Neutrophil (primary cell): ENCODE measurements around the gene IPO9.
"Not testable (repeated sequence)": the region's sequence is repeated elsewhere in the genome, so short reads cannot be mapped to it uniquely, and the experiment has no call there.

Source experiments
- H3K27ac ChIP-seq: fragments of 200-600 bp; sonication (generic); 2 replicates; pipeline ENCODE4 v1.5.1; 2016; ENCODE audit warnings: mild to moderate bottlenecking, moderate library complexity
- H3K27me3 ChIP-seq: fragments of 200-600 bp; sonication (generic); 2 replicates; pipeline ENCODE4 v1.6.0; 2016; ENCODE audit warnings: mild to moderate bottlenecking
- H3K36me3 ChIP-seq: fragments of 200-600 bp; sonication (generic); 2 replicates; pipeline ENCODE4 v1.5.1; 2017
- H3K4me1 ChIP-seq, 2 experiments: fragments of 200-600 bp in 1 of 2; sonication (generic) in 1 of 2; 1 replicate in 1 of 2; 2 replicates in 1 of 2; pipeline versions ENCODE4 v1.5.1 to v1.6.1; 2013 to 2016; ENCODE audit warnings: low read depth in 1 of 2, low read length in 1 of 2, mild to moderate bottlenecking in 1 of 2, moderate library complexity in 1 of 2; ENCODE audit not compliant: control insufficient read depth in 1 of 2, insufficient read depth in 1 of 2
- H3K4me3 ChIP-seq, 2 experiments: fragments of 200-600 bp in 1 of 2; sonication (generic) in 1 of 2; 1 replicate in 1 of 2; 2 replicates in 1 of 2; pipeline ENCODE4 v1.5.1; 2013 to 2016; ENCODE audit warnings: low read depth in 1 of 2, low read length in 1 of 2, mild to moderate bottlenecking in 1 of 2, moderate library complexity in 1 of 2
- H3K9me3 ChIP-seq: fragments of 200-600 bp; sonication (generic); 2 replicates; pipeline ENCODE4 v1.5.1; 2016
- CTCF ChIP-seq: fragments of 200-600 bp; sonication (generic); IDR thresholded peaks from 2 replicates; pipeline ENCODE4 v1.5.1; 2016; ENCODE audit warnings: antibody characterized with exemption

IPO9 gene

GRCh38 chr1:201898240-201898894 lies 69.4 kb downstream of the IPO9 start:
- peaks cover 8% of the 10 kb centered on the region for H3K27me3 ChIP-seq
- H3K36me3 ChIP-seq: no peaks in the 10 kb centered on the region
- no peak overlapping the region for H3K27ac ChIP-seq
- no peaks in the 10 kb centered on the region for H3K9me3 ChIP-seq
- H3K4me3 ChIP-seq: no peak overlapping the region
- no peak for TF ChIP-seq CTCF
- H3K4me1 ChIP-seq: peaks cover 3 to 5% of the 10 kb centered on the region in 2 experiments

GRCh38 chr1:201898992-201899391 lies 70.0 kb downstream of the IPO9 start:
- peaks cover 3 to 5% of the 10 kb centered on the region in 2 experiments for H3K4me1 ChIP-seq
- no peaks in the 10 kb centered on the region for H3K9me3 ChIP-seq
- no peak overlapping the region for H3K4me3 ChIP-seq
- H3K27me3 ChIP-seq: peaks cover 8% of the 10 kb centered on the region
- no peak for TF ChIP-seq CTCF
- no peak overlapping the region for H3K27ac ChIP-seq
- H3K36me3 ChIP-seq: no peaks in the 10 kb centered on the region

- no peak overlapping the region for H3K4me3 ChIP-seq
- no peaks in the 10 kb centered on the region for H3K9me3 ChIP-seq
- no peak for TF ChIP-seq CTCF
These were observed 70.9 kb downstream of the IPO9 start for GRCh38 chr1:201899683-201900429.

GRCh38 chr1:201900476-201900875 lies 71.5 kb downstream of the IPO9 start:
- no peak overlapping the region for H3K4me3 ChIP-seq
- peaks cover 8% of the 10 kb centered on the region for H3K27me3 ChIP-seq
- H3K9me3 ChIP-seq: no peaks in the 10 kb centered on the region
- no peaks in the 10 kb centered on the region for H3K36me3 ChIP-seq
- peaks cover 3 to 5% of the 10 kb centered on the region in 2 experiments for H3K4me1 ChIP-seq
- no peak for TF ChIP-seq CTCF
- H3K27ac ChIP-seq: no peak overlapping the region

More at GRCh38 chr1:201899683-201900429, 70.9 kb downstream of the IPO9 start:
- Histone ChIP-seq H3K36me3 (no peaks in the 10 kb centered on the region), H3K4me1 (peaks cover 3 to 5% of the 10 kb centered on the region in 2 experiments), H3K27me3 (peaks cover 8% of the 10 kb centered on the region), H3K27ac (no peak overlapping the region)

- not testable (repeated sequence) for H3K4me1 ChIP-seq, H3K27ac ChIP-seq, H3K9me3 ChIP-seq, H3K36me3 ChIP-seq, H3K27me3 ChIP-seq, H3K4me3 ChIP-seq
These were observed 72.1 kb downstream of the IPO9 start for GRCh38 chr1:201901036-201901435.

- Histone ChIP-seq H3K36me3 (no peaks in the 10 kb centered on the region), H3K4me1 (no peaks in the 10 kb centered on the region), H3K27ac (no peak overlapping the region), H3K4me3 (no peak overlapping the region), H3K9me3 (no peaks in the 10 kb centered on the region), H3K27me3 (peaks cover 8% of the 10 kb centered on the region)
- no peak for TF ChIP-seq CTCF
These were observed 73.2 kb downstream of the IPO9 start for GRCh38 chr1:201902198-201902597.
